Caco-2 (cell line): ENCODE data around the gene MAN2A1. TPM values are rescaled to one million over a fixed set of nuclear protein-coding genes. Genes with fewer than 3 reads are reported as not detected.

Experiments
- BruUV-seq: library from RNA; stranded (reverse); fragments of 400-500 nt; replicated peaks from 2 replicates; lab custom pipeline; 2021; lab: Mats Ljungman, UMichigan
- CTCF ChIA-PET: fragments of 300-600 bp; sonication (Branson Sonifier 250); formaldehyde crosslinking; loops from one replicate; lab custom pipeline; 2022; ENCODE audit warnings: antibody characterized with exemption; lab: Charles Lee
- POLR2A ChIA-PET: fragments of 300-600 bp; sonication (Branson Sonifier 250); formaldehyde crosslinking; loops from one replicate; lab custom pipeline; 2022; ENCODE audit warnings: antibody characterized with exemption; lab: Charles Lee
- DNase-seq, 2 experiments: peaks; one replicate each; pipeline versions ENCODE4 v3.0.0 to v3.0.0-alpha.2; 2020 to 2022
- H3K27me3 ChIP-seq: replicated peaks from 2 replicates; pipeline ENCODE4 v1.6.0; 2011; ENCODE audit warnings: low read length; ENCODE audit not compliant: control insufficient read depth, insufficient read depth
- H3K36me3 ChIP-seq: 2 replicates; pipeline ENCODE4 v1.5.1; 2011; ENCODE audit warnings: low read length; ENCODE audit not compliant: control insufficient read depth, insufficient read depth
- H3K4me1 ChIP-seq: fragments of 250-450 bp; sonication (Bioruptor Pico); 2 replicates; pipeline ENCODE4 v1.5.1; 2020; ENCODE audit warnings: mild to moderate bottlenecking
- H3K4me3 ChIP-seq: 2 replicates; pipeline ENCODE4 v1.5.1; 2011; ENCODE audit warnings: low read depth, mild to moderate bottlenecking, control low read depth, low read length
- H3K9me3 ChIP-seq: fragments of 250-450 bp; sonication (Bioruptor Pico); 2 replicates; pipeline ENCODE4 v1.5.1; 2020; ENCODE audit warnings: mild to moderate bottlenecking, moderate library complexity
- H3K27ac Mint-ChIP-seq: one replicate; pipeline ENCODE4 v1.8.0; 2022; ENCODE audit warnings: mixed read lengths; ENCODE audit not compliant: unreplicated experiment
- H3K27me3 Mint-ChIP-seq: one replicate; pipeline ENCODE4 v1.8.0; 2022; ENCODE audit warnings: mixed read lengths; ENCODE audit not compliant: insufficient read depth, unreplicated experiment
- H3K36me3 Mint-ChIP-seq: one replicate; pipeline ENCODE4 v1.8.0; 2022; ENCODE audit warnings: mild to moderate bottlenecking, mixed read lengths; ENCODE audit not compliant: insufficient read depth, unreplicated experiment
- H3K4me1 Mint-ChIP-seq: one replicate; pipeline ENCODE4 v1.8.0; 2022; ENCODE audit warnings: low read depth, mixed read lengths; ENCODE audit not compliant: unreplicated experiment
- H3K4me3 Mint-ChIP-seq: one replicate; pipeline ENCODE4 v1.8.0; 2022; ENCODE audit warnings: mild to moderate bottlenecking, moderate library complexity, mixed read lengths; ENCODE audit not compliant: unreplicated experiment
- H3K9me3 Mint-ChIP-seq: one replicate; pipeline ENCODE4 v1.8.0; 2022; ENCODE audit warnings: mixed read lengths; ENCODE audit not compliant: unreplicated experiment
- intact Hi-C: fragments of 100-400 bp; cut with micrococcal nuclease; formaldehyde crosslinking; loops from one replicate; pipeline ENCODE4 v1.10.0; 2022; ENCODE audit not compliant: unreplicated experiment
- total RNA-seq: library from RNA; stranded (reverse); gene quantifications from 2 replicates; pipeline ENCODE4 v1.2.3, GENCODE V29; 2022
- TF ChIP-seq, protein P1 (sequence below), 2 experiments: fragments of 200-600 bp in 1 of 2; IDR thresholded peaks; 1 replicate in 1 of 2; 2 replicates in 1 of 2; pipeline versions ENCODE4 v1.5.1 to v1.8.0; 2011 to 2022; ENCODE audit warnings: antibody characterized with exemption in 1 of 2, control low read depth in 1 of 2, inconsistent platforms in 1 of 2, low read depth in 1 of 2, low read length in 1 of 2, mild to moderate bottlenecking in 1 of 2, moderate library complexity in 1 of 2; ENCODE audit not compliant: insufficient read depth in 1 of 2, severe bottlenecking in 1 of 2, unreplicated experiment in 1 of 2

MAN2A1 gene
- total RNA-seq, 1 experiment from 2014 or later, result 57.3 TPM

DNA sequence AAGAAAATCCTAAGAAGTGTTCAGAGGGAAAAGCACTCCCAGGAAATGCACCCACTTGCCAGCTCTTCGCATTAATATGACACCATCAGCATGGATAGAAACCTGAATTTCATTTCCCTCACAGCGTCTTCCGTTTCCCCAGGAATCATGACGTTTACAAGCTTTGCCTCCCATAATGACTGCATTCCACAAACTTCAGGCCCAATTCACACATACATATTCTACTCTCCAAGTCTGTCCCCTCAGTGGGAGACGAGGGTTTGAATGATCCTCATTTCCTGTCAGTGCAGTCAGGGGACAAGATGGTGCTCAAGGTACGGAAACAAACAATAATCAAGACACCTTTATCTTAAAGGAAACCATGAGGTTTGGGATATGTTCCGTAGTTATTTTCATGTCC, 44.9 kb upstream of the MAN2A1 start:
- no TSS peak for BruUV-seq
- Mint-ChIP-seq H3K36me3 (no peaks in the 10 kb centered on the region), H3K4me3 (no peak overlapping the region), H3K9me3 (peaks cover 18% of the 10 kb centered on the region), H3K27me3 (no peaks in the 10 kb centered on the region), H3K4me1 (no peaks in the 10 kb centered on the region), H3K27ac (no peak overlapping the region)
- POLR2A ChIA-PET, result no interaction called here
- CTCF ChIA-PET, result no interaction called here
- Histone ChIP-seq H3K9me3 (no peaks in the 10 kb centered on the region), H3K36me3 (no peaks in the 10 kb centered on the region), H3K27me3 (no peaks in the 10 kb centered on the region), H3K4me3 (no peak overlapping the region), H3K4me1 (no peaks in the 10 kb centered on the region)
- TF ChIP-seq, protein P1, sequence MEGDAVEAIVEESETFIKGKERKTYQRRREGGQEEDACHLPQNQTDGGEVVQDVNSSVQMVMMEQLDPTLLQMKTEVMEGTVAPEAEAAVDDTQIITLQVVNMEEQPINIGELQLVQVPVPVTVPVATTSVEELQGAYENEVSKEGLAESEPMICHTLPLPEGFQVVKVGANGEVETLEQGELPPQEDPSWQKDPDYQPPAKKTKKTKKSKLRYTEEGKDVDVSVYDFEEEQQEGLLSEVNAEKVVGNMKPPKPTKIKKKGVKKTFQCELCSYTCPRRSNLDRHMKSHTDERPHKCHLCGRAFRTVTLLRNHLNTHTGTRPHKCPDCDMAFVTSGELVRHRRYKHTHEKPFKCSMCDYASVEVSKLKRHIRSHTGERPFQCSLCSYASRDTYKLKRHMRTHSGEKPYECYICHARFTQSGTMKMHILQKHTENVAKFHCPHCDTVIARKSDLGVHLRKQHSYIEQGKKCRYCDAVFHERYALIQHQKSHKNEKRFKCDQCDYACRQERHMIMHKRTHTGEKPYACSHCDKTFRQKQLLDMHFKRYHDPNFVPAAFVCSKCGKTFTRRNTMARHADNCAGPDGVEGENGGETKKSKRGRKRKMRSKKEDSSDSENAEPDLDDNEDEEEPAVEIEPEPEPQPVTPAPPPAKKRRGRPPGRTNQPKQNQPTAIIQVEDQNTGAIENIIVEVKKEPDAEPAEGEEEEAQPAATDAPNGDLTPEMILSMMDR (IDR thresholded peaks at IDR 0.05; ENCODE audit: insufficient read depth in 1 of 2, low read depth in 1 of 2, low read length in 1 of 2, severe bottlenecking in 1 of 2, unreplicated experiment in 1 of 2), result no peak
- no peak for DNase-seq
- intact Hi-C loops, result no loop called here

DNA sequence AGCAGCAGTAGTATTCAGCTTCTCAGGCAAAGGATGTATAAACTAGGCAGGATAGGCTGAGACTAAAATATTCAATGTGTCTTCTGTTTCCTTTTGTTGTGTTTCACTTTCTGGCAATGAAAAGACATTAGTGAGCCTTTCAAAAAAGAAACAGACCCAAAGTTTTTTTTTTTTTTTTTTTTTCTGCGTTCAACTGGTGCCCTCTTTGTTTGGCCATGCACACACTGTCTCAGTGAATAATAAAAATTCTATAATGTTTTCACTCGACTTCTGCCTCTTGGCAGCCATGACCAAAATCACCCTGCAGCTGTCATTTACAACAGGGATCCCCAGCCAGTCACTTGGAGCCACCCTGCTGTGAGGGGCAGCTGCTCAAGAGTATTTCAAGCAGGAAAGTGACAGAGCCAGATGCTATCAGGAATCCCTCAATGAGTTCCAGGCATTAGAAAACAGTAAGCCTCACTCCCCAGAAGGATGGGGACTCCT, 44.0 kb upstream of the MAN2A1 start:
- peaks cover 5% of the 10 kb centered on the region for H3K4me1 Mint-ChIP-seq
- intact Hi-C loops, result no loop called here
- H3K9me3 ChIP-seq, result no peaks in the 10 kb centered on the region
- H3K4me1 ChIP-seq, result no peaks in the 10 kb centered on the region
- BruUV-seq, result no TSS peak
- H3K4me3 ChIP-seq, result no peak overlapping the region
- H3K27me3 Mint-ChIP-seq, result no peaks in the 10 kb centered on the region
- H3K36me3 Mint-ChIP-seq, result no peaks in the 10 kb centered on the region
- H3K27ac Mint-ChIP-seq, result no peak overlapping the region
- H3K27me3 ChIP-seq, result no peaks in the 10 kb centered on the region
- ChIA-PET CTCF (no interaction called here), POLR2A (no interaction called here)
- H3K9me3 Mint-ChIP-seq, result peaks cover 9% of the 10 kb centered on the region
- no peak overlapping the region for H3K4me3 Mint-ChIP-seq
- H3K36me3 ChIP-seq, result no peaks in the 10 kb centered on the region
- DNase-seq, result no peak
- TF ChIP-seq, protein P1 (IDR thresholded peaks at IDR 0.05; ENCODE audit: insufficient read depth in 1 of 2, low read depth in 1 of 2, low read length in 1 of 2, severe bottlenecking in 1 of 2, unreplicated experiment in 1 of 2), result no peak

DNA sequence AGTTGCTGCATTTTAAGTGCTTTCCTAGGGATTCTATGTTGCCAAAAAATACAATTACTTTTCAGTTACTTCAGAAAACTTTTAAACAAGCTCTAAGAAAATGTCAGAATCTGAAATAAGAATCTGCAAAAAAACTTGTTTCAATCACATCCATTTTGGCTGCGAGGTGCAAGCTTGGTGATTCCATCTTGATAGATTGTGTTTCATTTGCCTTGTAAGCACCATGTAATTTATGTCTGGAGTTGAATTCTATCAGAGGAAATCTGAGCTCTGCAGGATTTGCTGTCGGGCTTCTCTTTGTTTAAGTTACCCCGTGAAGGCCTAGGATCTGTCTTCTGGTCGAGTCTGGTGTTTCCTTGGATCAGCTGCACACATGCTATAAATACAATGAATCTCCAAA, 40.4 kb upstream of the MAN2A1 start:
- H3K9me3 Mint-ChIP-seq, result no peaks in the 10 kb centered on the region
- Histone ChIP-seq H3K4me3 (no peak overlapping the region), H3K27me3 (no peaks in the 10 kb centered on the region), H3K4me1 (no peaks in the 10 kb centered on the region), H3K36me3 (no peaks in the 10 kb centered on the region), H3K9me3 (no peaks in the 10 kb centered on the region)
- intact Hi-C loops, result no loop called here
- peaks cover 9% of the 10 kb centered on the region for H3K4me1 Mint-ChIP-seq
- H3K36me3 Mint-ChIP-seq, result no peaks in the 10 kb centered on the region
- H3K4me3 Mint-ChIP-seq, result no peak overlapping the region
- peaks cover 2% of the 10 kb centered on the region for H3K27me3 Mint-ChIP-seq
- TF ChIP-seq, protein P1 (IDR thresholded peaks at IDR 0.05; ENCODE audit: insufficient read depth in 1 of 2, low read depth in 1 of 2, low read length in 1 of 2, severe bottlenecking in 1 of 2, unreplicated experiment in 1 of 2), result no peak
- POLR2A ChIA-PET, result no interaction called here
- BruUV-seq, result no TSS peak
- no peak for DNase-seq
- CTCF ChIA-PET, result no interaction called here
- no peak overlapping the region for H3K27ac Mint-ChIP-seq
